HG02588 (cell line): ENCODE data around the gene IQCE.
A peak's percentile ranks its signal among the peaks of the same experiment; 100 is the strongest.
"Not testable (repeated sequence)": the region's sequence is repeated elsewhere in the genome, so short reads cannot be mapped to it uniquely, and the experiment has no call there.

ENCODE experiments used
- ATAC-seq: cut with Tn5 transposase; IDR thresholded peaks from one replicate; pipeline ENCODE4 v1.9.1; 2021; ENCODE audit warnings: mild to moderate bottlenecking, moderate library complexity; ENCODE audit not compliant: unreplicated experiment

Gene IQCE

GRCh38 chr7:2553108-2553507 lies 5.7 kb upstream of the IQCE start:
- ATAC-seq: no peak

DNA sequence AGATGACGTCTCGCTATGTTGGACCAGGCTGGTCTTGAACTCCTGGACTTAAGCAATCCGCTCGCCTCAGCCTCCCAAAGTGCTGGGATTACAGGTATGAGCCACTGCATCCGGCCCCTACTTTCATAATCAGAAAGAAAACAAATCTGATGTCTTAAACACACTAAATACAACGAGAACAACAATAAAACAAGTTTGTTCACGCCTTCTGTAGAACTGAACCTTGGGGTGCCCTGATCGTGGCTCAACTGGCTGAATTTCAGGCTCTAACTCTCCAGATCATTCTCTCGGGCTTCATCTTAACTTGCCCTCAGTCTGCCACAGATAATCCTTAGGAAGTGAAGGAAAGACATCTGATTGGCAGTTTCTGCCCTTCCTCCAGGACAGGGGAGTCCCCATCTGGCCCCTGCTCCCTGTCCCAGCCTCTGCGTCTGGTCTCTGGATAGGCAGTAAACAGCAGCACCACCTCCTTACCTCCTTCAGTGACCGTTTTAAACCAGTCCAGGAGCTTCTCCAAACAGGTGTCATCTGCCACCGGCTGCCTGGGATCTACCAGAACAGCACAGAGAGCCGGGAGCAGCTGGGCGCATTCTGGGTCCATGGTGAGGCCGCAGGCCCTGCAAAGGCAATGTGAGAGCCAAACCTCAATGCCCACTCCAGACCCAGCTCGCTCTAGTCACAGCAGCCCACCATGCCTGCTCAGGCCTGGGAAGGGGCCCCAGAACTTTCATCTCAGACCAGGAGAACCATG lies 4.8 kb upstream of the IQCE start:
- no peak for ATAC-seq

GRCh38 chr7:2554661-2555111 lies 4.1 kb upstream of the IQCE start:
- ATAC-seq: no peak

- peak; percentile 66 for ATAC-seq
Measured at GRCh38 chr7:2555121-2556052, 3.4 kb upstream of the IQCE start, which contains the start of gene BRAT1. BRAT1 (minus strand) TSS chr7:2555524; CDS start chr7:2554431, 1,093 bp downstream.

DNA sequence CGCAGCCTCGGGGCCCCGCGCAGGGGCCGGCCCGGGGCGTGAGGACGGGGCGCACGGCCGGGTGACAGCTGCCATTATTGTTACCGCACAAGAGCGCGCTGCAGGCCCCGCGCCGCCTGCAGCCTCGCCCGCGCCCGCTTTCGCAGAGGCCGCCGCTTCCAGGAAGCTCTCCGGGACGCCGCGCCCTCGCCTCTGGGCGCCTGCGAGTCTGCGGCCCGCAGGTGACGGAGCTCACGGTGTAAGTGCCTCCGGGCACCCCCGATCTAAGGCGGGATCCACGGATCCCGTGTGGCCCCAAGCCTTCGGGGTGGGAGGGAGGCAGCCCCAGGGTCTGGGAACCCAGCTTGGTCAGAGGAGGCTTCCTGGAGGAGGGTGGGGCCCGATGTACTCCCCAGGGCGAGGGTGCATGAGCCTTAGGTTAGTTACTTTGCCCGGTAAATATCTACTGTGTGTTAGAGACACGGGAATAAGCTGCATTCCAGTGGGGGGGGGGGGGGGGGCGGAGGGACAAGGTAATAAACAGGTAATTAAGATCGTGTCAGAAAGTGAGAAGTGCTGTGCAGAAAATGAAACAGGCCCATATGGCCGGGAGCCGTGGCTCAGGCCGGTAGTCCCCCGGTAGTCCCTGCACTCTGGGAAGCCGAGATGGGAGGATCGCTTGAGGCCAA lies 638 bp downstream of the IQCE start:
- peak; percentile 4 for ATAC-seq

GRCh38 chr7:2563955-2564354 lies 5.2 kb downstream of the IQCE start:
- ATAC-seq: not testable (repeated sequence)

- no peak for ATAC-seq
Measured at GRCh38 chr7:2564970-2565540, 6.3 kb downstream of the IQCE start.

- ATAC-seq: no peak
Measured at GRCh38 chr7:2566348-2566889, 7.6 kb downstream of the IQCE start.

- ATAC-seq: peak; percentile 70
Measured at GRCh38 chr7:2566890-2567678, 8.3 kb downstream of the IQCE start.

GRCh38 chr7:2567679-2568278 lies 9.0 kb downstream of the IQCE start:
- ATAC-seq: no peak

- no peak for ATAC-seq
Measured at GRCh38 chr7:2568521-2569223, 9.9 kb downstream of the IQCE start.

DNA sequence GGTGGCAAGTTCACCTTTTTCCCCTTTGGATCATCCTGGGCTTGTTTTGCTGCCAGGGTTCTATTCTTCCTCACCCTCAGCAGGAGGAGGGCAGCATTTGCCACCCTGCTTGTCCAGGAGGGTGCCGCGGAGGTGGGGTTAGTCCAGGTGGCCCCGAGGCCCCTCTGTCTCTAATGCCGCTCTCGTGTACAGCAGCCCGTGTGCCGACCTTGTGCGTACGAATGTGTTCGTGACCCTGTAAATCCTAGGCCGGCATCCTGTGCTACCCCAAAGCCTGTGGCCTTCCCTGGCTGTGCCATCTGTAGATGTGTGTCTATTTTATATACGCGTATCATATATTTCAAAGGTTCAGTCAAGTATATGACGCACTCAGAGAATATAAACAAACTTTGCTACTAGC lies 10.6 kb downstream of the IQCE start:
- ATAC-seq: no peak

- no peak for ATAC-seq
Measured at GRCh38 chr7:2570021-2570420, 11.2 kb downstream of the IQCE start.

GRCh38 chr7:2571409-2571808 lies 12.6 kb downstream of the IQCE start:
- ATAC-seq: no peak

DNA sequence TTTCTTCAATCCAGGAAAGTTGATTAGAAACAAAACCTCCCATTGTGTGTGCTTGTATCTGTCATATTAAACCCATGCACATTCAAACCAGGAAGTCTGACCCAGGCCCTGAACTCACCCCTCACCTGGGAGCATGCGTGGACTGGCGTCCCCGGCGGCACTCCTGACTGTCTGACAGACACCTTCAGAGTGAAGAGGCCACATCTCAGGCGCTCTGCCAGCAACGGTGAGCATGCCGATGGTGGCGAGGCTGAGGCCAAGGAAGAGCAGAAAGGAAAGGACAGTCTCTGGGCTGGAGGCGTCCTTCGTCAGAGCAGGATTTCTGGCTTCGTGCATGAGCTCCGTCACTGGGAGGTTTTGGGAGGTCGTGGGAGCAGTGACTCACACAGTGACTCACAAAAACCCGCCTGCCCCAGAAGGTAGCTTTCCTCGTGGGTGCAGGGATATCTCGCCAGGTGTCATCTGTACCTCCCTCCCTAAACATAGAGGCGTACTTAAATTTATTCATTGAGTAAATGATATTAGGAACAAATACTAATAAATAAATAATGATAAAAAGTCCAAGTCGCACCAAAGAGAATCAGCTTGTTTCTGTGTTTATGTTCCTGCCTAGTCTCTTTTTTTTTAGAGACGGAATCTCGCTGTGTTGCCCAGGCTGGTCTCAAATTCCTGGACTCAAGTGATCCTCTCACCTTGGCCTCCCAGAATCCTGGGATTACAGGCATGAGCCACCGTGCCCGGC lies 13.5 kb downstream of the IQCE start:
- no peak for ATAC-seq

- no peak for ATAC-seq
Measured at GRCh38 chr7:2573761-2574160, 15.0 kb downstream of the IQCE start.

DNA sequence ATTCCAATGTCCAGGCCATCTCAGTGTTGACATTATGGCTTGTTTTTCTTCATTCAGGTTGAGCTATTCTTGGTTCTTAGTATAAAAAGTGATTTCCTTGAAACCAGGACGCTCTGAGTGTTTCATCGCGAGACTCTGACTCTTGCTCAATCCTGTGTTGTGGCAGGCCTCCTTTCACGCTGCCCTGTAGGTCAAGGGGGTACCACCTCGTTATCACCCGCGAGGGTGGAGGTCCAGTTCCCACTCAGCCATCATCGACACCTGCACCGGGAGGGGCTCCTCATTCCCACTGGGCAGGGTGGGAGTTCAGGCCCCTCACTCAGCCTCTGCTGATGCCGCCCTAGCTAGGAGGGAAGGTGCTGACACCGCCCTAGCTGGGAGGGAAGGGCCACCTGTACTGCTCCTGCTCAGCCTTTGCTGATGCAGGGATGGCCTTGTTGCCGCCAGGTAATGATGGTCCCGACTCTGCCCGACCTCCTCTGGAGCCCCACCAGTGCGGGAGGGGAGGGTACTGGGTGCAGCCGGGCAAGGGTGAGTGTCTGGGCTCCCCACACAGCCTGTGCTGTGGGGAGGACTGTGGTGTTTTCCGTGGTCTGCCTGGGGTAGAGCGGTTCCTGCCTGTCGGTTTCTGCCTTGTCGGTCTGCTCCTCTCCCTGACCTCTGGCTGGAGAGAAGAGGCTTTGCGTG lies 16.4 kb downstream of the IQCE start:
- ATAC-seq: no peak
